Fibroblast of gingiva (primary cell): ENCODE measurements around the gene INPP4B.
"Not testable (repeated sequence)": the region's sequence is repeated elsewhere in the genome, so short reads cannot be mapped to it uniquely, and the experiment has no call there.

Experiments
- DNase-seq: peaks from one replicate; pipeline ENCODE4 v3.0.0-alpha.2; 2011; ENCODE audit warnings: low read depth

The INPP4B gene

GRCh38 chr4:142683503-142683902 lies 162.6 kb downstream of the INPP4B start:
- peak; percentile 16 for DNase-seq

- no peak for DNase-seq
Observed at GRCh38 chr4:142671516-142671915, 174.6 kb downstream of the INPP4B start.

- no peak for DNase-seq
Observed at GRCh38 chr4:142663828-142664227, 182.3 kb downstream of the INPP4B start.

GRCh38 chr4:142660728-142661127 lies 185.4 kb downstream of the INPP4B start:
- no peak for DNase-seq

- DNase-seq = peak; percentile 8
Observed at GRCh38 chr4:142656178-142656577, 189.9 kb downstream of the INPP4B start.

- no peak for DNase-seq
Observed at GRCh38 chr4:142648378-142648777, 197.7 kb downstream of the INPP4B start.

- no peak for DNase-seq
Observed at GRCh38 chr4:142645475-142646108, 200.5 kb downstream of the INPP4B start.

GRCh38 chr4:142644628-142645027 lies 201.5 kb downstream of the INPP4B start:
- DNase-seq = not testable (repeated sequence)

GRCh38 chr4:142637614-142638013 lies 208.5 kb downstream of the INPP4B start:
- DNase-seq = no peak

GRCh38 chr4:142631836-142632235 lies 214.3 kb downstream of the INPP4B start:
- DNase-seq = no peak

GRCh38 chr4:142615324-142615665 lies 230.8 kb downstream of the INPP4B start:
- DNase-seq = no peak

- DNase-seq = peak; percentile 3
Observed at GRCh38 chr4:142614621-142615323, 231.3 kb downstream of the INPP4B start.

- no peak for DNase-seq
Observed at GRCh38 chr4:142607976-142608375, 238.1 kb downstream of the INPP4B start.

GRCh38 chr4:142600952-142601351 lies 245.1 kb downstream of the INPP4B start:
- peak; percentile 8 for DNase-seq

GRCh38 chr4:142598132-142598531 lies 248.0 kb downstream of the INPP4B start:
- DNase-seq = no peak

- DNase-seq = no peak
Observed at GRCh38 chr4:142596595-142596994, 249.5 kb downstream of the INPP4B start.

- no peak for DNase-seq
Observed at GRCh38 chr4:142596121-142596520, 250.0 kb downstream of the INPP4B start.

GRCh38 chr4:142595222-142595871 lies 250.8 kb downstream of the INPP4B start:
- no peak for DNase-seq

GRCh38 chr4:142585411-142585810 lies 260.7 kb downstream of the INPP4B start:
- DNase-seq = peak; percentile 4

GRCh38 chr4:142583708-142584107 lies 262.4 kb downstream of the INPP4B start:
- DNase-seq = no peak

GRCh38 chr4:142582340-142582739 lies 263.8 kb downstream of the INPP4B start:
- no peak for DNase-seq

- DNase-seq = no peak
Observed at GRCh38 chr4:142581881-142582280, 264.2 kb downstream of the INPP4B start.

GRCh38 chr4:142579443-142579842 lies 266.7 kb downstream of the INPP4B start:
- no peak for DNase-seq
